CD4-positive, alpha-beta T cell treated with Interleukin-15 for 4 hours (primary cell): ENCODE results near the gene NFASC.
A peak's percentile ranks its signal among the peaks of the same experiment; 100 is the strongest.

Experiments used
- DNase-seq: peaks from one replicate; pipeline ENCODE4 v3.0.0-alpha.2; 2020; ENCODE audit warnings: low spot score

NFASC gene

DNA sequence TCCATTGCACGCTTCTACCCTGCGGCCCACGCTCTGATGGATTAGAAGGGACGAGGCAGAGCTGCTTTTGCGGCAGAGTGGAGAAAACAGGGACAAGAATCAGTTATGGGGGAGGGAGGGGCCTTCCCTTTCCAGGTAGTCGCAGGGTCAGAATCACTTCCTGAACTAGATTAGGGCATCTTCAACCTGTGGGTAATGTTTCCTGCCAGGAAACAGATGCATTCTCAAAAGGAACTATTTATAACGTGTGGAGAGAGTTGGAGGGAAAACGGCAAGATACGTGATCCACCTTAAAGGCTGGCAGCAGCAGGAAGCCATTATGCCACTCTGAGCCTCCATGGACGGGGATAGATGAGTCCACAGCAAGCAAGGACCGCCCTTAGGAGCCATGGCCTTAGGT, 112.5 kb downstream of the NFASC start:
- DNase-seq, result no peak

DNA sequence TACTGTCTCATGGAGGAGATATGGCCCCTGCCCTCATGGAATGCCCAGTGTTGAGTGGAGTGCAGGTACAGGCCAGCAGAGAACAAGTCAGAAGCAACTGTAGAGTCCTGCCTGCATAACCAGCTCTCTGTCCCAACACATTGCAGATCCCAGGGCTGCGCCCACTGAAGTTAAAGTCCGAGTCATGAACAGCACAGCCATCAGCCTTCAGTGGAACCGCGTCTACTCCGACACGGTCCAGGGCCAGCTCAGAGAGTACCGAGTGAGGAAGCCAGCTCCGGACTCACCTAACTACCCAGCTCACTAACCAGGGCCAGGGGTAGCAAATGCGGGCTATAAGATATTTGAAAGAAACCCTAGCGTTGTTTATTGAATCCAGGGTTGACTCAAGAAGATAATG, 113.2 kb downstream of the NFASC start:
- no peak for DNase-seq

DNA sequence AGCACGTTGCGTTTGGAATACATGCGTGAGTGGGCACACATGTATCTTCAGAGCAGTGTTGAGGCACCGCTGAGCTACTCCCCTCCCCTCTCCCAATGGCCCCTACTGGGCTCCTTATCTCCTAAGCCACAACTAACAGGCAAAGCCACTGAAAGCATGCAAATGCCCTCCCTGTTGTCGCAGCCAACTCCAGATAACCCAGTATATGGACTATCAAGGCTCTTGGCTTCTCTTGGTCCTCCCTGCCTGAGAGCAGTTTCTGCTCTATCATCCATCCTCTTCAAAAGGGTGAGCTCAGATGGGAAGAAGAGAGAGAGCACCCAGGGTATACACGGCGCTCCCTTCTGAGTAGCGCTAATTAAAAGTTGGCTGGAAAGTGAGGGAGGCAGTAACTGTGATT, 113.8 kb downstream of the NFASC start:
- no peak for DNase-seq

DNA sequence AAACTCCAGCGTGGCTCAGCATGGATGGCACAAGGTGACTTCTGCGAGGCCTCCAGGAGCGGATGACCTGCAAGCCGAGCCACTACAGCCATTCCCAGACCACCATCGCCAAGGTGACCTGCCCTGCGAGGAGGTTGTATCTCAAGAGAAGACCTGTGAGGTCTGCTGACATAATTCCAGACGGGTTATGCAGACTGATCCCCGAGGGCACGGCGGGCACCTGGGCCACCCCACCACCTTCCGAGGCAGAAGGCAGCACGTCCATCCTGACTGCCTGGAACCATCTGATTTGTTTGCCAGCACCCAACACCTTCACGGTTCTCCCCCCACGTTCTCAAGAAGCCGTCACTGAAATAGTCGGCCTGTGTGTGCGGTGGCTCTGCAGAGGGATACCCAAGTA, 115.5 kb downstream of the NFASC start:
- no peak for DNase-seq

DNA sequence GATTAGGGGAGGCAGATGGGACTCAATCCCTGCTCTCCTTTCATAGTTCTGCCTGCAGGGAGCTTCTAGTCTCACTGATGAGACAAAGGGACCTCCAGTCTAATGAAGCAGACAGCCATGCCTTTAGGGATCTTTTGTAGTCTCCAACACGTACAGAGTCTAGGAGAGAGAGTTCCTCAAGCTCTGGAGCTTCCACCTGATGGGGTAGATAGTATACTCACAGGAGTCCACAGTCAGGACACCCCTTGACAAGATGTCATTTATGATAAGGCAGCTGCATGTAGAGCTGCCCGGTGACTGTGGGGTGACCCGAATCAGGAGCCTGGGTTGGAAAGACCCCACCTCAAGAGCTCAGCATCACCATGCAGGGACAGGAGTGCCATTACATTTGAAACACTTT, 117.0 kb downstream of the NFASC start:
- no peak for DNase-seq

DNA sequence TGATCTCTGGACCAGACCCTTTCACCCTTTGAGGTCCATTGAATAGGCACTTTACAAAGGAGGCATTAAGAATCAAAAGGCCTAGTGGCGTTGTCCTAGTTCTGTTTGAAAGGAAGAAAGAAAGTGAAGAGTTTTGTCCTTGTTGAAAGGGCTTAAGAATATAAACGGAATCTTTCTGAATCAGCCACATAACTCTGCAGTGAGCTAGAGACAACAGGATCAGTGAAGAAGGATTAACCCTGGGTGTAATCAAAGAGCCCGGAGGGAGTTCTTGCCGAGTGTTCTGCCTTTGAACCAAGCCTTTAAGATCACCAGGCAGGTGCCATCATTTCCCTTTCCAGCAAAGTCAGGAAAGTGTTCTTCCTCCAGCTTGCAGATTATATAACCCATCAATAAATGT, 117.5 kb downstream of the NFASC start:
- DNase-seq, result no peak

DNA sequence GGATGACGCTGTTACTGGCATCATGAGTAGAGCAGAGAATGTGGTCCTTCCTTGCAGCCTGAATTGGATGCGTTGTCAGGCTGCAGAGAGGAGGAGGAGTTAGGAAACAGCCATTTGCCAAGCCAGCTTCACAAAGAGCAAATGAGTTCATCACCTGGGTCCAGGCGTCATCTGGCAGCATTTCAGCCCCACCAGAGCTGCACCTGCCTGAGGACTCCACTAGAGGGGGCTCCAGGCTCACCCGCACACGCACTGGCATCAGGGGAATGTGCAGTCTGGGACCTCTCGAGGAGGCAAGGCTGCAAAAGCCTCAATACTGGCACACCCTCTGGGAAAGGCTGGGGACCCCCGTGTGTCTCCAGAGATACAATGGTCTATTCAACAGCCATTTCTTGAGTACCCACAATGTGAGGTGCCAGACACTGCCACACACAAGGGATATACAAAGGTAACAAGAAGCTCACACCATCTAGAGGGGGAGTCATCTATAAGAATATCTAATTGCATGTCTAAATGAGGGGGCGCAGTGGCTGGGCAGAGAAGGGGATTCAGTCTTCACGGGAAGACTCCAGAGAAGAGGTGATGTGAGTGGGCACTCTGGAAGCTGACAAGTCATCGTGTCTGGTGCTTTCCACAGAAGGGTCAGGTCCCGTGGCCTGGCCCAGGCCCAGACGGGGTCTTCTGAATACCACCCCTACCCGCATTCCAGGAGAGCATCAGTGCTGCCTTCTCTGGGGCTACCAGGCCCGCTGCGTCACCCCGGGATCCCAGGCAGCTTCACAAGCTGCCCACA, 118.8 kb downstream of the NFASC start:
- DNase-seq, result peak; percentile 32

DNA sequence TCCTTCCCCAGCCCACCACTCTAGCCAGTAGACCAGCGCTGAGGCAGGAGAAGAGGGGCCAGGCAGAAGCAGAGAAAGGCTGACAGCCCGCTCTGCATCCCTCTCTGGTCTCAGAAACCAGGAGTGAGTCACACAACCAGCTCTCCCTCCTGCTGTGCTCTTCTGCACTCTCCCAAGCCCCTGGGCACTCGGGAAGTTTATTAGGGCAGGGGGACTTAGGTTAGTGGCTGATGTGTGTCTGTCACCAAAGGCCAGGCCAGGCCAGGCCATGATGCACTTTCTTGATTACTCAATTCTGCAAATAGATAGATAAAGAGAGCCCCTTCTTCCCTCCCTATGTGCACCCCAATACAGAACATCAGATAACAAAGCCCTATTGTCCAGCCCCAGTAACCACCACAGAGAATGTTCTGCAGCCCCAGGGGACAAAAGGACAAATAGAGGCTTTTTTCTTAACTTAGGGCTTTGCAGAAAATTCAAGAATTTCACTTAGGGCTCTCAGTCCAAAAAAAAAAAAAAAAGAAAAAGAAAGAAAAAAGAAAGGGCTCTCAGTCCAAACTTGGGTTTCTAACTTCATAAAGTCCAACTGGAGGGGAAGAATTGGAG, 119.5 kb downstream of the NFASC start:
- DNase-seq, result no peak

DNA sequence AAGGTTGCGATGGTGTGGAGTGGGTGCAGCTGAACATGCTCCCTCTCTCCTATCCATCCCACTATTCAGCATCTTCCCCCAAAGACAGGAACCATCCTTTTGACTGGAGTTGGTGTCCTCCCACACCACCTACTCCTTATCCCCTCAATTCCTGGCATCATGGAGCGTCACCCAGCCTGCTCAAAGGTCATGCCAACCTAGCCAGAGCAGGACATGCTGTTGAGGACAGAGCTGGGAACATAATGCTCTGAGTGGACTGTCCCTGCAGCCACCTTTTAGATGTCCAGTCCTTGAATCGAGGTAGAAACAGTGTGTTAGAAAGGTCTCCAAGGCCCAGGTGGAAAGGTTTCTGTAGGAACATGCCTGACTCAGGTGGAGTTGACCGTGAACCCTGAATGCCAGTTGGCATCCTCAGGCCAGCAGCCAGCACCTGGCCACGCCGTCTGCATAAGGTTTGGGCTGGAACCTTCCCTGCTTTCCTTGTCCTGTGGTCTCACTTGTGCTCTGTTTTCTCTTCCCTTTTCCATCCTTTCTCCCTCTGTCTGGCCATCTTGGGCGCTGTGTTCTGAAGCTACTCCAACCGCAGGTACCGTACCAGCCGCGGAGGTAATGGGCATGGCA, 120.2 kb downstream of the NFASC start:
- no peak for DNase-seq

DNA sequence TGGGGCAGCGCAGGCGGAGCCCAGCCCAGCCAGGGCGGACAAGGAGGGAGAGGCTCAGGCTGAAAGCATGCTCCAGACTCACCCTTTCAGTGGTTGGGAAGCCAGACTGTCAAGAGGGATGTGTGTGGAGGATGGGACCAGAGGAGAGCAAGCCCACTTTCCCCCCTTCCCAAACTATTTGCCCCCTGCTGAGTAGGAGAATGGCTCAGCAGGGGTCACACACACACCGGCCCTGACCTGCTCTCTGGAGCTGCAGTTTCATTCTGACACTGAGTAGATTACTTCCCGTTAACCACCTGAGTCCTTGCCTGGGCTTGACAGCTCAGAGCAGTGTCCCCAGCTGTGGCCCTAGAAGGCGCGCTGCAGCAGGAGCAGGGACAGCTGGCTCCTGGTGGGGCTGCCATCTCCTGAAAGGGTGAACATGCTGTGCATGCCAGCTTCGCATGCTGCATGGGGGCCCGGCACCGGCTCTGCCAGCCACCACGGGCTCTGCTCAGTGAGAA, 120.7 kb downstream of the NFASC start:
- no peak for DNase-seq

DNA sequence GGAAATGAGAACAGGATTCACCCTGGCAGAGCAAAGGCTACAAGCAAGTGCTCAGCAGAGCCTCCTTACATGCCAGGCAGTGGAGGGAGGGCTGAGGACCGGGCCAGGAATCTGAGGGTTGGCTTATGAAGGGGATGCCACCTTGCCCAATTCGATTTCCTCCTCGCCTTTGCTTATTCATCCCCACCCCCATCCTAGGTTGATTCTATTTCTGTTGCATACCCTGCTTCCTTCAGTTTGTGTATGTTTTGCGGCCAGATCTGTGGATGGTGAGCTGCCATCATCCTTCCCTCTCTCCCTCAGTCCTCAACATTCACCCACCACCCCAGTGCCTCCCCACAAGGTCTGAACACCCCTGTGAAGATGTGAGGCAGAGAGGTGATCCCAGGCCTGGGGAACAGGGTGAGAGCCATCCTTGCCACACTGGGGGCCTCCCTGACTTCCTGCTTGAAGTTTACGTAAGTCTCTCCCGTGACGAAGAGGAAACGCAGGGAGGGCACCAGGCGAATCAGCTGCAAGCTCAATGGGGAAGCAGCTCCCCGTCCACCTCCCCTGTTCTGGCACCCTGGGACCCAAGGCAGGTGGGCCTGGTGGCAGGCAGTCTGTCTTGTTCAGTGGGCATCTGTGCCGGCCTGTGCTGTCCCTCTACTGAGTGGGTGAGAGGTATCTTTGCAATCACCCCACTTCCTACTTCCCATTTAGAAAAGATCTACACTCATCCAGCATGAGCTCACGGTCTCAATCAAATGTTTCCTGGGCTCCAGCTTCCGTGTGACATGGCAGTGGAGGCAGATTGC, 121.7 kb downstream of the NFASC start:
- DNase-seq, result peak; percentile 1

DNA sequence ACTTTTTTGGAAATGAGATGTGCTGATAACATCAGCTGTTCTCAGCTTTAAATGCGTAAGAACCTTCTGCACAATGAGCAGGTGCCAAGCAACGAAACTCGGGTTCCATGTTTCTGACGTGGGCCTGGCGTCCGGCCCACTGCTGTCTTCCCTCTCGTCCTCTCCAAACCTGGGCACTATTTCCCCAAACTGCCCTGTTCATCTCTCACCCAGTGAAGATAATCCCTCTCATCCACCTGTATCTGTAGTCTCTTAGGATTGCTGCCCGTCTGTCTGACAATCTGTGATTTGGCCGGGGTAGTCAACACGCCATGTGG, 122.3 kb downstream of the NFASC start:
- no peak for DNase-seq

DNA sequence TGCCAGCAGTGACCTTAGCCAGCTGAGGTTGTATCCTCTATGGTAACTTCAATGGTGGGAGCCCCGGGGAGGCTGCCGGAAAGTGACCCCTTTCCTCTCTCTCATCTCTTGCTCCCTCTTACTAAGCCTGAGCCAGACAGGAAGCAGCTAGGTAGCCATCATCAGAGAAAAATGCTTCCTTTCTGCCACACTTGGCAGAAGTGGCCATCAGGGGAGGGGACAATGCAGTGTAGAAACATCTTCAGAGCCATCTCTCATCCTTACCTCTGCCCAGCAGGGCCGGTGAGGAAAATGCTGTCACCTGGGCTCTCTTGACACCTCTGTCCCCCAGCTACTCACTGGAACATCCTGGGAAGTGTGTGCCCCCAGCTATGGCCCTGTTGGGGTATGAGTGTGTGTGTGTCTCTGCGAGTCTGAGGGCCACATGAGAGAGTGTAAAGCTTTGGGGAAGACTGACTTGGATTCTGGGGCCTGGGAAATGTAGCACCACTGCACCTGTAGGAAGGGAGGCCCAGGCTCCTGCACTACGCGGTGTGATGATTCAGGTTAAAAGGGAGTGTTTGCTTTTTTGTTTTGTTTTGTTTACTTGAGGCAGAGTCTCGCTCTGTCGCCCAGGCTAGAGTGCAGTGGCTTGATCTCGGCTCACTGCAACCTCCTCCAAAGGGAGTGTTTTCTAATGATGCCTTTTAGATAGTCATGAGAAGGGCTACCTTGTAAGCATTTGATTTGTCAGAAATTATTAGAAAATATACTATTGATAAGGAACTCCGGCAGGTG, 123.6 kb downstream of the NFASC start:
- DNase-seq, result no peak

DNA sequence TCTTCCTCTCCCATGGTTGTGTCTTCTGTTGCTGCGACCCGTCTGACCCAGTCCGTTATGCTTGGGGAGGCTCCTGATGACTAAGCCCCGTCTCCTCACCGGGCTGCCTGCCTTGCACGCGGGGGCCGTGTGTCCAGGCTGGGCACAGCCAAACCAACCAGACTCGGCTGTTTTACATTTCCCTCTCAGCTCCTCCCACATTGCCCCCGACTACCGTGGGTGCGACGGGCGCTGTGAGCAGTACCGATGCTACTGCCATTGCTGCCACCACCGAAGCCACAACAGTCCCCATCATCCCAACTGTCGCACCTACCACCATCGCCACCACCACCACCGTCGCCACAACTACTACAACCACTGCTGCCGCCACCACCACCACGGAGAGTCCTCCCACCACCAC, 126.3 kb downstream of the NFASC start:
- DNase-seq, result no peak

DNA sequence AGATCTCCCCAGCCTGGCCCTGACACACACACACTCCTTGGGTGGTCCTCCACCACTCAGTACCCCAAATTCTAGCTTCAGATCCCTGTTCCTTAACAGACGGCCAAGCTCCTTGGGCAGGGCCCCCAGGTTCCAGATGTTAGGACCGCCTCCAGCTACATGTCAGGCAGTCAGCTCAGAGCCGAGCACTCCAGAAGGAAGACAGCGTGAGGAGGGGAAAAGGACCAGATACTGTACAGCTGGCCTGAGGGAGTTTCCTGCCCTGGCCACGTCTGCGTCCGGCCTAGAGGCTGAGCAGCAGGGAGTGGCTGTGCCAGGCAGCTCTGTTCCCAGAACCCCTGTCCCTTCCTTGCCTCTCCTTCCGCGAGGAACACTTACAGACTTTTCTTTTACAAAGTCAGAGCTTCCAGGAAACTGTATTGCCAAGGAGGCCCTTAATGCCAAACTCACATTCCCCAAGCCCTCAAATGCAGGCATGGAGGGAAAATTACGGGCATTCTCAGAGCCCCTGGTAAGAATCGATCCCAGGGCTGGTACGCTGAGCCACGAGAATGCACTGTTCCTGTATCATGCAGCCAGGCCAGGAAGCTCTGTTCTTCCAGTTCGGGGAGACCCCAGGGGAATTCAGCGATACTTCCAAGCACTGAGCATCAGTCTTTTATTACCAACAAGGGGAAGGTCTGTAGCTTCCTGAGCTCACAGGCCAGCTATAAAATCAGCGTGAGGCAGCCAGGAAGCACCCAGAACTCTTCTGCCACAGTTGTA, 127.1 kb downstream of the NFASC start:
- no peak for DNase-seq

DNA sequence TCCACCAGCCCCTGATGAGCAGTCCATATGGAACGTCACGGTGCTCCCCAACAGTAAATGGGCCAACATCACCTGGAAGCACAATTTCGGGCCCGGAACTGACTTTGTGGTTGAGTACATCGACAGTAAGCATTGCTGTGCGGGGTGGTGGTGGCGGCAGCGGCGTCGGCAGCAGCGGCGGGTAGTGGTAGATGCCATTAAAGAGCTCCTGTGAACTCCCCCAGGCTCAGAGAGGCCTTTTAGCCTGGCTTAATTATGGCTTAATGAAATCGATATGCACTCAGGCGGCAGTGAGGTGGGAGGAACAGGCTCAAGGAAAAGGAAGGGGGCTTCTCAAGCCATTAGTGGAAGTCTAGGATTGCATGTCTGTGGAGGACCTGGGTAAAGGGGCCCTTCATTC, 130.5 kb downstream of the NFASC start:
- DNase-seq, result no peak

DNA sequence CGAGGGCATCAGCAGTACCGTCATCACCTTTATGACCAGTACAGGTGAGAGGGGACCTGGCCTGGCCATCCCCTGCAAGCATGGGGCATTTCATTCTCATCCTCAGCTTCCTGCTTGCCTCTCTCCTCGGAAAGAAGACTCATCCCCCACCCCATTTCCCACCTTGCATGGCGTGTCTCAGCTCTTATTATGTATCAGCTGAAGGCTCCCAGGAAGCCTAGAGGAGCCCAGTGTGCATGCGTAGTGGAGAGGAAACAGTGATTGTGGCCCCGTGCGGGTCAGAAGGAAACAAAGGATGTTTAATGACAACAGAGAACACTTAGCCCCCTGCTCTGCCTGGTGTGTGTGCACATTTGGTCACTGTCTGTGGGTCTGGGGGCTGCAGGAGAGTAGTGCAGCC, 132.0 kb downstream of the NFASC start:
- no peak for DNase-seq

DNA sequence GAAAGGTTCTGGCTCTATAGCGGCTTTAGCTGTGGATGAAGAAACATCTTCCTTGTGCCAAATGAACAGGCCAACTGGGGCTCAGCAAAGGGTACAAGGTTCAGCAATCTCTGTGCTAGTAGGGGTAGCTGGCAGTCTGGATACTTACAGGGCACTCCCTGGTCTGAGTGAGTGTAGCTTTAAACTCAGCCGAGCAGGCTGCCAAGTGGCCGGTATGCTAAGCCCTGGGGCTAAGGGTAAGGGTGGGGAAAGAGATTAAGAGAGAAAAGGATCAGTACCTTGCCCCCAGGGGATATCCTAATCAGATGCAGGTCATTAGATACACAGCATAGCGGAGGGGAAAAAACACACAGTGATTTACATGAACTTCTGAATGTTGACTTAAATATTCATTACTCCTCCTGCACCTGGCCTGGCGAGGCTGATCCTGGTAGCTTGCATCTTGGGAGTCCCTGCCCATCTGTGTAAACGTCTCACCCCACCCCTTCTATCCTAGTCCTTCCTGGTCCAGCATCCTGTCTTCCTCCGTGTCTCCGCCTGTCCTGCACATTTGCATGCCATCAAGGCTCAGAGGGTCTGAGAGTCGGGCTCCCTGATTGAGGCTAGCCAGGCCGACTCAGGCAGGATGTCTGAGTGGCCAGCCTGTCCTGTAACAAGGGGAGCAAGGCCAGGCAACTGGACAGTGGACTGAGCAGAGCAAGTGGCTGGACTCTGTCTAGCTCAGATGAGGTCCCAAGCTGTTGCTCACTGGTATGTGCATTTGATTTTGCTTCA, 132.9 kb downstream of the NFASC start:
- no peak for DNase-seq

DNA sequence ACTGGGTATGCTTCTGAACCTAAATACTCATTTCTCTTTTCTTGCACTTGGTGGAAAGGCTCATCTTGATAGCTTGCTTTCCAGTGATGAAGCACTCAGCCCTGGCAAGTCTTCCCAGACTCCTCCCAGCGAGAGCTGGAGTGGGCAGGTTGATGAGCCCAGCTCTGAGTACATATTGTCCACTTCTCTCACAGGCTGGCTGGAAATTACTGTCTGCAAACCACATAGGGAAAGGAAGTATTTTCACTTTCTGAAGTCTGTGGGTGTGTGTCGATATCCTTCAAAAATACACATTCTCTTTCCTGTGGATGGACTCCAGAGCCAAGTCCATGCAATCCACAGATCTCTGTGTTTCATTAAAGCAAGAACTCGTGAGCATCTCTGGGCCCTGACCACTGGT, 133.7 kb downstream of the NFASC start:
- no peak for DNase-seq

DNA sequence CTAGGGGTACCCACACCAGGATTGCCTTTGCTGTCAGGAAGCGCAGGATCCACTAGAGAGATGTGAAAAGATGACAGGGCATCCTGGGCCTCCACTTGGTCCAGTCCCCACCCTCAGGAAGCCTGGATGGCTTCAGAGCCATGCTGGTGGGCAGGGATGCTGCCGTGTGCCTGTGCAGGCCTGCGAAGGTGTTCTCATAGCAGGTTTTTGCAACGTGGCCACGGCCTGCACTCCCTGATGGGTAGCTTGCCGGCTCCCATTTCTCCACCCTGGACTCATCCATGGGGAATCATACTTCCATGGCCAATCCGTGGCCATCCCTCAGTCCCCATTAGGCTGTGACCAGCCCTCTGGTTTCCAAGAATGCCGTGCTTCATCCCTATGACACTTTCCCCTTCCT, 138.2 kb downstream of the NFASC start:
- no peak for DNase-seq
